Measurements from ENCODE around the gene HLF.

DNA sequence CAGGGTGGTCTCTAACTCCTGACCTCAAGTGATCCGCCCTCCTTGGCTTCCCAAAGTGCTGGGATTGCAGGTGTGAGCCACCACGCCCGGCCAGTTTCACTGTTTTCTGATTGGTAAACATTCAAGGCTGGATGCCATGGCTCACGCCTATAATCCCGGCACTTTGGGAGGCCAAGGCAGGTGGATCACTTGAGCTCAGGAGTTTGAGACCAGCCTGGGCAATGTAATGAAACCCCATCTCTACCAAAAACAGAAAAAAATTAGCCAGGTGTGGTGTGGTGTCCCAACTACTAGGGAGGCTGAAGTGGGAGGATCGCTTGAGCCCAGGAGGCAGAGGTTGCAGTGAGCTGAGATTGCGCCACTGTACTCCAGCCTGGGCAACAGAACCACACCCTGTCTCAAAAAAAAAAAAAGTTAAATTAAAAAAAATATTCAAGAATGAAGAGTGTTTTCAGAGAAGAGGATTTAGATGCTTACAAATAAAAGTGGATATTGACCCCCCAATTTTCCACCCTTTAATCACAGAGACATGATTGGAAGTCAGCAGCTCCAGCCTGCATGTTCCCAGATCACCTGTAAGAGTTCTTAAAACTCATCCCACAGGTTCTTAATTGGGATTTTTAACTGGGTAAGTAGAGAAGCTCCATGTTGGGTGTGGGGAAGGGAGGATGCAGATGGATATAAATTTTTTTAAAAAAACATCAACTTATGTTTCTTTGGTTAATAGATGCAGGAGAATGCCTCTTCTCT is 23.8 kb downstream of the HLF start:
- TF ChIP-seq CTCF (IDR thresholded peaks at IDR 0.05) (no peak), POLR2AphosphoS5 (IDR thresholded peaks at IDR 0.05) (no peak), POLR2A (IDR thresholded peaks at IDR 0.05) (no peak), EP300 (IDR thresholded peaks at IDR 0.05) (no peak)

All from upper lobe of left lung (tissue), 4 donors.